Measurements from ENCODE around the gene PITPNB.
A peak's percentile ranks its signal among the peaks of the same experiment; 100 is the strongest.

The PITPNB gene

GRCh38 chr22:27878541-27878940 is 40.5 kb downstream of the PITPNB start:
- DNase-seq, result no peak

- no peak for DNase-seq
Measured at GRCh38 chr22:27877501-27877900, 41.6 kb downstream of the PITPNB start.

- DNase-seq, result peak; percentile 86
Measured at GRCh38 chr22:27876684-27877083, 42.4 kb downstream of the PITPNB start.

GRCh38 chr22:27875951-27876350 is 43.1 kb downstream of the PITPNB start:
- DNase-seq, result no peak

- DNase-seq, result no peak
Measured at GRCh38 chr22:27874764-27875163, 44.3 kb downstream of the PITPNB start.

- DNase-seq, result no peak
Measured at GRCh38 chr22:27874185-27874584, 44.9 kb downstream of the PITPNB start.

GRCh38 chr22:27873472-27873871 is 45.6 kb downstream of the PITPNB start:
- DNase-seq, result no peak

- no peak for DNase-seq
Measured at GRCh38 chr22:27872488-27872887, 46.6 kb downstream of the PITPNB start.

GRCh38 chr22:27871306-27872014 is 47.6 kb downstream of the PITPNB start:
- no peak for DNase-seq

GRCh38 chr22:27870234-27871191 is 48.5 kb downstream of the PITPNB start:
- DNase-seq, result no peak

- DNase-seq, result no peak
Measured at GRCh38 chr22:27868732-27869282, 50.2 kb downstream of the PITPNB start.

- DNase-seq, result no peak
Measured at GRCh38 chr22:27867953-27868731, 50.9 kb downstream of the PITPNB start.

- no peak for DNase-seq
Measured at GRCh38 chr22:27867085-27867952, 51.7 kb downstream of the PITPNB start.

GRCh38 chr22:27866135-27867084 is 52.6 kb downstream of the PITPNB start:
- no peak for DNase-seq

GRCh38 chr22:27865496-27865895 is 53.6 kb downstream of the PITPNB start:
- DNase-seq, result no peak

- DNase-seq, result no peak
Measured at GRCh38 chr22:27863556-27863955, 55.5 kb downstream of the PITPNB start.

GRCh38 chr22:27863001-27863400 is 56.1 kb downstream of the PITPNB start:
- no peak for DNase-seq

- no peak for DNase-seq
Measured at GRCh38 chr22:27859336-27859735, 59.7 kb downstream of the PITPNB start.

- no peak for DNase-seq
Measured at GRCh38 chr22:27858626-27859025, 60.4 kb downstream of the PITPNB start.

GRCh38 chr22:27857443-27857842 is 61.6 kb downstream of the PITPNB start:
- DNase-seq, result no peak

GRCh38 chr22:27856386-27856785 is 62.7 kb downstream of the PITPNB start:
- DNase-seq, result no peak
